ENCODE measurements around the gene HS6ST1. TPM values are rescaled to one million over a fixed set of nuclear protein-coding genes. Genes with fewer than 3 reads are reported as not detected.
A peak's percentile ranks its signal among the peaks of the same experiment; 100 is the strongest.

The HS6ST1 gene
- total and polyA plus RNA-seq, 4 donors = 3.0 to 17.4 (median 8.9) TPM

GRCh38 chr2:128362176-128362888 lies 43.7 kb upstream of the HS6ST1 start:
- H3K36me3 ChIP-seq (ENCODE audit: control insufficient read depth in 1 of 2, insufficient read depth in 2 of 2, low read length in 1 of 2) = no peaks in the 10 kb centered on the region
- H3K9me3 ChIP-seq (ENCODE audit: control insufficient read depth, low read length) = no peaks in the 10 kb centered on the region
- H3K27ac ChIP-seq (ENCODE audit: low read depth in 1 of 2, low read length in 2 of 2) = peak overlapping the region in 1 of 2 donors; percentile 34
- intact Hi-C loops (cut with DNase I) = loop anchor here in 1 of 2 donors (5.0 kb wide), 1 partner anchor 40 kb away; no protein-coding TSS in a partner anchor
- no peaks in the 10 kb centered on the region for H3K27me3 ChIP-seq (ENCODE audit: control insufficient read depth in 1 of 2, insufficient read depth in 2 of 2, low read length in 1 of 2)
- 76 to 77% methylated on average over 12 of the region's 12 CpGs for WGBS, 2 donors
- H3K4me3 ChIP-seq (ENCODE audit: low read length in 2 of 2) = no peak overlapping the region
- H3K4me1 ChIP-seq (ENCODE audit: control insufficient read depth in 1 of 2, insufficient read depth in 2 of 2, low read length in 2 of 2) = no peaks in the 10 kb centered on the region
- ATAC-seq (ENCODE audit: low FRiP score) (peak; percentile 24), DNase-seq (peak in 1 of 2 donors; percentile 51)

DNA sequence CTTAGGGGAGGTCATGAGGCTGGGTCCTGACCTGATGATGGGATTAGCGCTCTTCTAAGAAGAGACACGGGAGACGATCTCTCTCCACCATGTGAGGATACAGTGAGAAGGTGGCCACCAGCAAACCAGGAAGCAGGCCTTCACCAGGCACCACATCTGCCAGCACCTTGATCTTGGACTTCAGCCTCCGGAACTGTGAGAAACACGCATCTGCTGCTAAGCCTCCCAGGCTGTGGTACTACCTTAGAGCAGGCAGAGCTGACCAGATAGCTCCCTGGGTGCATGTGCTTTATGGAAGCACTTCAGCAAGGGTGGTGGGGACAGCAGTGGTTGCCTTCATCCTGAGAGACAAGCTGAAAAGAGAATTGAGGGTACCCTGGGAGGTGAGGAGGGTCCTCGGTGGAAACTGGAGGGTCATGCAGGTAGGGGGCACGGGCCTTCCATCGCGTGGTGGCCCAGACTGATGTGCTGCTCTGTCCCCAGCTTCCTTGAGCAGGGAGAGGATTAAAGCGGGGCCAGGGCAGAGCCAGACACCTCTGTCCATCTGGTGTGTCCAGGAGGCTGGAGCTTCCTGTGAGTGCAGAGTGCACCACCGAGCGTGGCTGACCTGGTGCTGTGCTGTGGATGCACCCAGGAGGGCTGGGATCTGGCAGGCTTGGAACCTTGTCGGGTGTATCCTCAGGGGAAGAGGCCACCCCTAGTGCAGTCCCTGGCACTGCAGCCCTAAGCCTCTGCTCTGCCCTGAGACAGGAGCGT lies 42.9 kb upstream of the HS6ST1 start:
- Histone ChIP-seq H3K4me1 (ENCODE audit: control insufficient read depth in 1 of 2, insufficient read depth in 2 of 2, low read length in 2 of 2) (no peaks in the 10 kb centered on the region), H3K27me3 (ENCODE audit: control insufficient read depth in 1 of 2, insufficient read depth in 2 of 2, low read length in 1 of 2) (no peaks in the 10 kb centered on the region), H3K9me3 (ENCODE audit: control insufficient read depth, low read length) (no peaks in the 10 kb centered on the region), H3K36me3 (ENCODE audit: control insufficient read depth in 1 of 2, insufficient read depth in 2 of 2, low read length in 1 of 2) (no peaks in the 10 kb centered on the region), H3K27ac (ENCODE audit: low read depth in 1 of 2, low read length in 2 of 2) (no peak overlapping the region), H3K4me3 (ENCODE audit: low read length in 2 of 2) (no peak overlapping the region)
- ATAC-seq (ENCODE audit: low FRiP score) = no peak
- peak in 1 of 2 donors; percentile 62 for DNase-seq
- 91 to 95% methylated on average over 14 of the region's 14 CpGs for WGBS, 2 donors
- intact Hi-C loops (cut with DNase I) = loop anchor here in 1 of 2 donors (5.0 kb wide), 1 partner anchor 39 kb away; no protein-coding TSS in a partner anchor

- H3K4me3 ChIP-seq (ENCODE audit: low read length in 2 of 2) = no peak overlapping the region
- no peak for DNase-seq
Observed at GRCh38 chr2:128360711-128361110, 42.0 kb upstream of the HS6ST1 start.

GRCh38 chr2:128359841-128360240 lies 41.2 kb upstream of the HS6ST1 start:
- WGBS, 2 donors = 89 to 97% methylated on average over 11 of the region's 11 CpGs

More at GRCh38 chr2:128360711-128361110, 42.0 kb upstream of the HS6ST1 start:
- no peak for ATAC-seq (ENCODE audit: low FRiP score)
- H3K36me3 ChIP-seq (ENCODE audit: control insufficient read depth in 1 of 2, insufficient read depth in 2 of 2, low read length in 1 of 2) = no peaks in the 10 kb centered on the region
- no peak overlapping the region for H3K27ac ChIP-seq (ENCODE audit: low read depth in 1 of 2, low read length in 2 of 2)
- H3K9me3 ChIP-seq (ENCODE audit: control insufficient read depth, low read length) = no peaks in the 10 kb centered on the region
- no peaks in the 10 kb centered on the region for H3K4me1 ChIP-seq (ENCODE audit: control insufficient read depth in 1 of 2, insufficient read depth in 2 of 2, low read length in 2 of 2)
- no peaks in the 10 kb centered on the region for H3K27me3 ChIP-seq (ENCODE audit: control insufficient read depth in 1 of 2, insufficient read depth in 2 of 2, low read length in 1 of 2)
- intact Hi-C loops (cut with DNase I) = loop anchor here in 1 of 2 donors (5.0 kb wide), 1 partner anchor 38 kb away; no protein-coding TSS in a partner anchor
- WGBS, 2 donors = 96 to 99% methylated on average over 8 of the region's 8 CpGs

GRCh38 chr2:128358941-128359731 lies 40.5 kb upstream of the HS6ST1 start:
- Histone ChIP-seq H3K27ac (ENCODE audit: low read depth in 1 of 2, low read length in 2 of 2) (no peak overlapping the region), H3K36me3 (ENCODE audit: control insufficient read depth in 1 of 2, insufficient read depth in 2 of 2, low read length in 1 of 2) (no peaks in the 10 kb centered on the region), H3K4me1 (ENCODE audit: control insufficient read depth in 1 of 2, insufficient read depth in 2 of 2, low read length in 2 of 2) (no peaks in the 10 kb centered on the region), H3K4me3 (ENCODE audit: low read length in 2 of 2) (no peak overlapping the region), H3K27me3 (ENCODE audit: control insufficient read depth in 1 of 2, insufficient read depth in 2 of 2, low read length in 1 of 2) (no peaks in the 10 kb centered on the region), H3K9me3 (ENCODE audit: control insufficient read depth, low read length) (no peaks in the 10 kb centered on the region)
- intact Hi-C loops (cut with DNase I) = no loop called here
- peak in 1 of 2 donors; percentile 60 for DNase-seq
- 94 to 95% methylated on average over 15 to 16 of the region's 16 CpGs for WGBS, 2 donors
- ATAC-seq (ENCODE audit: low FRiP score) = no peak

More at GRCh38 chr2:128359841-128360240, 41.2 kb upstream of the HS6ST1 start:
- Histone ChIP-seq H3K4me1 (ENCODE audit: control insufficient read depth in 1 of 2, insufficient read depth in 2 of 2, low read length in 2 of 2) (no peaks in the 10 kb centered on the region), H3K27ac (ENCODE audit: low read depth in 1 of 2, low read length in 2 of 2) (no peak overlapping the region), H3K27me3 (ENCODE audit: control insufficient read depth in 1 of 2, insufficient read depth in 2 of 2, low read length in 1 of 2) (no peaks in the 10 kb centered on the region), H3K4me3 (ENCODE audit: low read length in 2 of 2) (no peak overlapping the region), H3K36me3 (ENCODE audit: control insufficient read depth in 1 of 2, insufficient read depth in 2 of 2, low read length in 1 of 2) (no peaks in the 10 kb centered on the region), H3K9me3 (ENCODE audit: control insufficient read depth, low read length) (no peaks in the 10 kb centered on the region)
- intact Hi-C loops (cut with DNase I) = loop anchor here in 1 of 2 donors (5.0 kb wide), 1 partner anchor 38 kb away; no protein-coding TSS in a partner anchor
- ATAC-seq (ENCODE audit: low FRiP score) (no peak), DNase-seq (peak in 1 of 2 donors; percentile 55)

GRCh38 chr2:128357506-128358370 lies 39.1 kb upstream of the HS6ST1 start:
- no peaks in the 10 kb centered on the region for H3K9me3 ChIP-seq (ENCODE audit: control insufficient read depth, low read length)
- ATAC-seq (ENCODE audit: low FRiP score) (no peak), DNase-seq (peak in 1 of 2 donors; percentile 57)
- intact Hi-C loops (cut with DNase I) = no loop called here
- H3K27ac ChIP-seq (ENCODE audit: low read depth in 1 of 2, low read length in 2 of 2) = no peak overlapping the region
- H3K36me3 ChIP-seq (ENCODE audit: control insufficient read depth in 1 of 2, insufficient read depth in 2 of 2, low read length in 1 of 2) = no peaks in the 10 kb centered on the region
- H3K4me3 ChIP-seq (ENCODE audit: low read length in 2 of 2) = no peak overlapping the region
- no peaks in the 10 kb centered on the region for H3K27me3 ChIP-seq (ENCODE audit: control insufficient read depth in 1 of 2, insufficient read depth in 2 of 2, low read length in 1 of 2)
- 87 to 96% methylated on average over 12 of the region's 12 CpGs for WGBS, 2 donors
- H3K4me1 ChIP-seq (ENCODE audit: control insufficient read depth in 1 of 2, insufficient read depth in 2 of 2, low read length in 2 of 2) = no peaks in the 10 kb centered on the region

DNA sequence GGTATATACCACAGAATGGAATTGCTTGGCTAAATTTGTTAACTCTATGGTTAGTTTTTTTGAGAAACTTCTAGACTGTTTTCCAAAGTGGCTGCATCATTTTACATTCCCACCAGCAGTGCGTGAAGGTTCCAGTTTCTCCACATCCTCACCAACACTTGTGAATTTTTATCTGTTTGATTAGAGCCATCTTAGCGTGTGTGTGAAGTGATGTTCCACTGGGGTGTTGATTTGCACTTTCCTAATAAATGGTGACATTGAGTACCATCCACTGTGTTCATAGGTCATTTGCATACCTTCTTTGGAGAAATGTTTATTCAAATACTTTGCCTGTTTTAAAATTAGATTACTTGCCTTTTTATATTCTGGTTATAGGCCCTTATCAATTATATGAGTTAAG lies 37.5 kb upstream of the HS6ST1 start:
- no peak for ATAC-seq (ENCODE audit: low FRiP score)
- Histone ChIP-seq H3K27me3 (ENCODE audit: control insufficient read depth in 1 of 2, insufficient read depth in 2 of 2, low read length in 1 of 2) (no peaks in the 10 kb centered on the region), H3K4me1 (ENCODE audit: control insufficient read depth in 1 of 2, insufficient read depth in 2 of 2, low read length in 2 of 2) (no peaks in the 10 kb centered on the region), H3K9me3 (ENCODE audit: control insufficient read depth, low read length) (no peaks in the 10 kb centered on the region), H3K36me3 (ENCODE audit: control insufficient read depth in 1 of 2, insufficient read depth in 2 of 2, low read length in 1 of 2) (no peaks in the 10 kb centered on the region), H3K27ac (ENCODE audit: low read depth in 1 of 2, low read length in 2 of 2) (no peak overlapping the region), H3K4me3 (ENCODE audit: low read length in 2 of 2) (no peak overlapping the region)
- 98% methylated on average over 2 of the region's 2 CpGs for WGBS, 2 donors
- no peak for DNase-seq
- intact Hi-C loops (cut with DNase I) = no loop called here

All from aorta (tissue), 5 donors.